NCI-H187 treated with DMSO at 0.1 percent for 48 hours (cell line): ENCODE measurements around the gene FCHO1.

Experiments used
- DNase-seq: peaks from one replicate; lab custom pipeline; 2025; lab: John Stamatoyannopoulos, UW

The FCHO1 gene

DNA sequence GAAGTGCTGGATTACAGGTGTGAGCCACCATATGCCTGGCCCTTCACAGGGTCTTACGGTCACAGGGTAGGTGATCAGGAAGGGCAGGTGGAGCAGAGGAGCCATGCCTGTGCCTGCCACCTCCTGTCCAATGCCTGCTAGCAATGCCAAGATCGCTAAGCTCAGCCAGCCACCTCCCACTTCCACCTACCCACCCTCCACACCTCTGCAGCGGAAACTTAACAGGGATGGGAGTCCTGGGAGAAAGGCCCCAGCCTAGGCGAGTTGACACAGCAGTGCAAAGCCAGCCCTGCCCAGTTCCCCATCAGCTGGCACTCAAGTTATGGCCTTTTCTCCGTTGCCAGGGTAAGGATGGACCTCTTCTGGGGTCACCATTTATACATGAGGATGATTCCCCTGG lies 15.9 kb upstream of the FCHO1 start:
- DNase-seq = no peak

DNA sequence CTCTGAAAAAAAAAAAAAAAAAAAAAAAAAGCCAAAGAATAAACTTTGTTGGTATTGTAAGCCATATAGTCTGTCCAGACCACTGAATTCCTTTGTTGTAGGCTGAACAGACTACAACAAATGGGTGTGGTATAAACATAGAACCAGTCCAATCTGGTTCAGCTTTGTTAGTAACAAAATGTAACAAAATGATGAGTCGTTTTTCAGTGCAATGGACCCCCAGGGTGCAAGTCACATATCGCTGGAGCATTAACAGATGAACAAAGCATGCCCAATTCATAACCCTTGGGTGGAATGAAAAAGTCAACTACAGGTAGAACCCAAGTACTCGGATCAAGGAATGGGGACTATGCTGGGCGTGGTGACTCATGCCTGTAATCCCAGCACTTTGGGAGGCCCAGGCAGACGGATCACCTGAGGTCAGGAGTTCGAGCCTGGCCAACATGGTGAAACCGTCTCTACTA lies 13.6 kb upstream of the FCHO1 start:
- no peak for DNase-seq

DNA sequence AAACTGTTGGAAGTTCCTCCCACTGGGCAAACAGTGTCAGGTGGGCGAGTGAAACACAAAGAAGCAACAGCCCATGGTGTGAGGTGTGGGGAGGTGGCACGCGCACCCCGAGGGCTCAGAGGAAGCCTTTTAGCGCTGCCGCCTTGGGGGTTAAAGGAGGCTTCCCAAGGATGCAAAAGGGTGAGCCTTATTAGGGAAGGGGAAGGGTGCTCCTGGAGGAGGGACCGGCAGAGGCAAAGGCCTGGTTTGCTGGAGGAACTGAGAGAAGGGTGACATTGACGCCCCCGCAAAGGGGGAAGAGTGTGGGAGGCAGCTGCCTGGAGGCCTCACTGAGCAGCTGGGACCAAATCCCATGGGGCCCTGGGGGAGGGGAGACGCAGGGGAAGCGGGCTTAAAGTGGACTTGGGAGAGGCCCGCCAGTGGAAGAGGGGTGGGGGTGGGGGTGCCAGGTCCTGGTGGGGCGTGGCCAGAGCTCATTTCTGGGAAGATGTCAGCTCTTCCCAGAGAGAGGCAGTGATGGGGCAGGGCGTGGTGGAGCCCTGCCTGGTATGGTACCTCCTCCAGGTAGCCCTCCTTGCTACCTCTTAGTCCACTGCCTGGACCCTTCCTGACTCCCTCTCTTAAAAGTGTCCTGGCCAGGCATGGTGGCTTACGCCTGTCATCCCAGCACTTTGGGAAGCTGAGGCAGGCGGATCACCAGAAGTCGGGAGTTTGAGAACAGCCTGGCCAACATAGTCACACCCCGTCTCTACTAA lies 12.0 kb upstream of the FCHO1 start:
- no peak for DNase-seq

DNA sequence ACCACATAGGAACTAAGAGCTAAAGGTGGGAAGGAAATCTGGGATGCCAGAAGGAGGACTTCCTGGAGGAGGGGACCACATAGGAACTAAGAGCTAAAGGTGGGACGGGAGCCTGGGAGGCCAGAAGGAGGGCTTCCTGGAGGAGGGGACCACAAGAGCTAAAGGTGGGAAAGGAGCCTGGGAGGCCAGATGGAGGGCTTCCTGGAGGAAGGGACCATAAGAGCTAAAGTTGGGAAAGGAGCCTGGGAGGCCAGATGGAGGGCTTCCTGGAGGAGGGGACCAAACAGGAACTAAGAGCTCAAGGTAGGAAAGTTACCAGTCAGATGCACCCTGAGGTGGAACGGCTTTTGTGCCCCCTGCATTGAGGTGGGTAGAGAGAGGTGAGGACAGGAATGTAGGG lies 9.8 kb upstream of the FCHO1 start:
- DNase-seq = no peak

DNA sequence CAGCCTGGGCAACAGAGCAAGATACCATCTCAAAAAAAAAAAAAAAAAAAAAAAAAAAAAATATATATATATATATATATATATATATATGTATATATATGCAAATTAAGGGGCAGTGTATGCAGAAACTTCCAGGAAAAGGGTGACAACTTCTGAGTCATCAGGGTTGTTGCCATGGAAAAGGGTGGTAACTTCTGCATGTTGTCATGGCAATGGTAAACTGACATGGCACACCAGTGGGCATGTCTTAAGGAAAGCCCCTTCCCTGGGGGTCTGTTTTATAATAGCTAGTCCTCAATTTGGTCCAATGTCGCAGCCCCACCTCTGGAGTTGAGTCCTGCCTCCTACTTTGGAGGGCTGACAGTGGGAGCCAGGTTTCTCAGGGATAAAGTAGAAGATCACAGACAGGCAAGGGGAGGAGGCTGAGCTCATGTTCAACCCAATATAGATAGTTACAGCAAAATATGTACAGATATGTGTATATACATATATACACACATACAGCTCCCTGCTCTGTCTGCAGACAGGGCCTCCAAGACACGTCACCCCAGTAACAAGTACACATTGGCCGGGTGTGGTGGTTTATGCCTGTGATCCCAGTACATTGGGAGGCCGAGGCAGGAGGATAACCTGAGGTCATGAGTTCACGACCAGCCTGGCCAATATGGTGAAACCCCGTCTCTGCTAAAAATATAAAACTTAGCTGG lies 7.2 kb upstream of the FCHO1 start:
- no peak for DNase-seq

DNA sequence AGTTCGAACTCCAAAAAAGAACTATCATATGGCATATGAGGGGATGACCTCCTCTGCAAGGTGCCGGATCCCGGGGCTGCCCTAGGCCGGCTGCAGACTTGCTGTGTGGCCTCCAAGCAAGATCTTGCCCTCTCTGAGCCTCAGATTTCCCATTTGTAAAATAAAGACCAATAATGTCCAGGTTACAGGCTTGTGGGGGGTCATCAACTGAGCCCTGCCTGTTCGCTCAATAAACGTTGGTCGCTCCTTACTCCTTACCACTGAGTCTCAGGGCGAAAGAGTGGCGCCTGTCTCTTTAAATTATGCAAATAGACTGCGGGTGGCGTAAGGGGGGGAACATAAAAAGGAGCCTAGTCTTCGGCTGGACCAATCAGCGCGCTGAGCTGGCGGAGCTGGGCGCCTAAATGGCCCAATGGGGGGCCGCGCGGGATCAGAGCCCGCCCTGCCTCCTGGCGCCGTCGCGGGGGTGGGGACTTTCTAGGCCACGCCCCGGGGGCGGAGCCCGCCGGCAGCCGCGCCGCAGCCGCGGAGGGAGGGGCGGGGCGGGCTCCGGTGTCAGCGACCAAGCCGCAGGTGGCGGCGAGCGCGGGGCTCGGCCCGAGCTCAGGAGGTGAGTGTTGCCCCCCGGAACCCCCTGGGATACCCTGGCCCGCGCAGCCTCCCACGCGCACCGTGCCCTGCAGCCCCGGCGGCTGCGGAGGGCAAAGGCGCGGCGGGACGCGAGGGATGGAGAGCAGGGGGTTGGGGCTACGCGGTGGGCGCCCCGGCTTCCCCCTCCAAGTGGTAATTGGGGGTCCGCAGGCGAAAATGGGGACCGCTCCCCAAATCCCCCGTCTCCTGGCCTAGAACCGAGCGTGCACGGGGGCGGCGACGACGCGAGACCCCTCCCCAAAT lies 3.8 kb upstream of the FCHO1 start:
- peak; percentile 10 for DNase-seq

DNA sequence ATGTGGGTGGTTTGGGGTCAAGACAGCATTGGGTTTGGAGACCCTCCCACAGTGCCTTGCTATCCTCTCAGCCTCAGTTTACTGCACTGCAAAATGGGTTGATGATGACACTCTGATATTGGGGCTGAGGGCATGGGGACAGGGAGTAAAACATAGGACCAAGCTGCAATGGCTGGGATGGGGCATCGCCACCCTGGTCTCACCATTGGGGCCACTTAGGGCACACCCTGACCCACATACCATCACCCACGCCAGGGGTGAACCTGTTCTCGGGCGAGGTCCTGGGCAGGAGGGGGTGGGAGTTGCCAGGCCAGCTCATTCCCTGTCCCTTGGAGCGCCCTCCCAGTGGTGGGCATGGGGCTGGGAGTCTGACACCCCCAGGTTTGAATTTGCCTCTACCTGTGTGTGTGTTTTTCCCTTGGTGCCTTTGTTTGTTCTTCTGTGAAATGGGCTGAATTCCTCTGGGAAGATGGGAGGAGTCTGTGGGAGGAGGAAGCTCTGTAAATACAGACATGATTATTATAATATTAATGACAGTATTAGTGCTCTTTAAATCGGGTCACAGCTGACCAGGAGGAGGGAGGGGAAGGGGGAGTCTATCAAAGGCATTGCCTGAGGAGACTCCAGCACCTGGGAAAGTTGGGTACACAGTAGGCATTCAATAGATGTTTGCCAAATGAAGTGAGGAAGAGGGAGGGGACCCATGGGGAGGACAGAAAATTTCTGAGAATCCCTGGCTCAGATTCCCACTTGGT lies 2.2 kb upstream of the FCHO1 start:
- no peak for DNase-seq

DNA sequence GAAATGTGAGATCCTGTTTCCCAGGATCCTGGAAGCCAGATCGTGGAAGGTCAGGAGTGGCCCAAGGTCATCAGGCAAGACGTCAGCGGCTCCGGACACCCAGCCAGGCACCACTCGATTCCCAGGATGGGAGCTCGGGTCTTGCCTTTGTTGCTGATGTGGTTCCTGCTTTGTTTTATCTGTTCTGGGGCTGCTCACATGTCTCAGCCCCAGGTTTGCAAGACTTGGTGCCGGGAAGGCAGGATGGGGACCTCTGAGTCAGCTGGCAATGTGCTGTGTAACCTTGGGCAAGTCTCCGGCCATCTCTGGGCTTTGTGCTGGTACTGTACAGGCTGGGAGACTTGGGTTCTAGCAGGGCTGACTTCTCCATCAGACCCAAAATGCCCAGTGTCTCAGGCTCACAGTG lies 1.4 kb upstream of the FCHO1 start:
- no peak for DNase-seq

DNA sequence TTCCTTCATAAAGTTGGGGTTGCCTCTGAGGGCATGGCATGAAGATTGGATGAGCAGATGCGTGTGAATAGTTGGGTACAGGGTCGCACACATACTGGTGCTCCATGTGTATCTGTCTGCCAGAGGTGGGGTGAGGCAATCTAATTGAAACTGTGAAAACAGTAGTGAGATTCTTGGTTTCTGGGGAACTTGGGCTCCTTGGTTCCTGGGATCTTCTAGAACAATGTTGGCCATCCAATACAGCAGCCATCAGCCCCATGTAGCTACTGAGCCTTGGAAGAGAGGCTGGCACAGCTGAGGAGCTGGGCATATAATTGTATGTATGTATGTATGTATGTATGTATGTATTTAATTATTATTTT lies 616 bp downstream of the FCHO1 start:
- DNase-seq = no peak

DNA sequence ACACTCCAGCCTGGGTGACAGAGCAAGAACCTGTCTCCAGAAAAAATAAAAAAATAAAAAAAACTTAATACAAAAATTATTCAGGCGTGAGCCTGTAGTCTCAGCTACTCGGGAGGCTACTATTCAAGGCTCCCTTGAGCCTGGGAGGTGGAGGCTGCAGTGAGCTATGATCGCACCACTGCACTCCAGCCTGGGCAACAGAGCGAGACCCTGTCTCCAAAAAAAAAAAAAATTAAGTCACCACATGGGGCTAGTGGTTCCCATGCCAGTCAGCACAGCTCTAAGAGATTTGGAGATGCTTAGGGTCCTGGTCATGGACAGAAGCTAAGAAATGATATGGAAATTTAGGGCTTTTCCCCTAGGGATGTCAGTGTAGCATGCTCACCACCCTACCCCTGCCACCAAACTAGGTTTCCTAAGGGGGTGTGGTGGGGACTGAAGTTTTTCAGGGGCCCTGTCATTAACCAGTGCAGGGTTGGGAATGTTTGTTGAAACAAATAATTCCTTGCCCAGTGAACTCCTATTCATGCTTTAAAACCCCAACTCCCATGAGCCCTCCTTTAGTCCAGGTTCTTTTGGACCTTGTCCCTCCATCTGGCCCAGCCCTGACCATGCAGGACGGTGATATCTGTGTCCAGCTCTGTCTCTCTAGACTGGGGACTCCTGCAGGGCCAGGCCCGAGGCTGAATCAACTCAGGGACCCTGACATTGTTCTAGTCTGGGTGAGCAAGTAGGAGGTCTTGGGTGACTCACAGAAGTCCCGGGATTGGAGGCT lies 1.8 kb downstream of the FCHO1 start:
- DNase-seq = no peak

DNA sequence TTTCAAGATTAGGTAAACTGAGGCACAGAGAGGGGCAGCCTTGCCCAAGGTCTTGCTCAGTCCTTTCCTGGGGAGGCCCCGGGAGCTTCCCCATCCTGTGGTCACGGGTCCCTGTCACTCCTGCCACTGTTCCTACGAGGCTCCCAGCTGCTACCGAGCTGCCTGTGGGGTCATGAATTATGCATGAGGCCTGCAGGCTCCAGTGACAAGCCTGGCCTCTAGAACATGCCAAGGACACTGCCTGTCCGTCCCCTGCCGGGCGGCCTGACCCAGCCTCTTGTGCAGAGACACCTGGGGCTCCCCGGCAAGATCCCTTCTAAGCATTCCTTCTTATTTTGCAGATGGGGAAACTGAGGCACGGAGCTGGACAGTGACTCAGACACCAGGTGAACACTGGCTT lies 2.7 kb downstream of the FCHO1 start:
- DNase-seq = no peak

DNA sequence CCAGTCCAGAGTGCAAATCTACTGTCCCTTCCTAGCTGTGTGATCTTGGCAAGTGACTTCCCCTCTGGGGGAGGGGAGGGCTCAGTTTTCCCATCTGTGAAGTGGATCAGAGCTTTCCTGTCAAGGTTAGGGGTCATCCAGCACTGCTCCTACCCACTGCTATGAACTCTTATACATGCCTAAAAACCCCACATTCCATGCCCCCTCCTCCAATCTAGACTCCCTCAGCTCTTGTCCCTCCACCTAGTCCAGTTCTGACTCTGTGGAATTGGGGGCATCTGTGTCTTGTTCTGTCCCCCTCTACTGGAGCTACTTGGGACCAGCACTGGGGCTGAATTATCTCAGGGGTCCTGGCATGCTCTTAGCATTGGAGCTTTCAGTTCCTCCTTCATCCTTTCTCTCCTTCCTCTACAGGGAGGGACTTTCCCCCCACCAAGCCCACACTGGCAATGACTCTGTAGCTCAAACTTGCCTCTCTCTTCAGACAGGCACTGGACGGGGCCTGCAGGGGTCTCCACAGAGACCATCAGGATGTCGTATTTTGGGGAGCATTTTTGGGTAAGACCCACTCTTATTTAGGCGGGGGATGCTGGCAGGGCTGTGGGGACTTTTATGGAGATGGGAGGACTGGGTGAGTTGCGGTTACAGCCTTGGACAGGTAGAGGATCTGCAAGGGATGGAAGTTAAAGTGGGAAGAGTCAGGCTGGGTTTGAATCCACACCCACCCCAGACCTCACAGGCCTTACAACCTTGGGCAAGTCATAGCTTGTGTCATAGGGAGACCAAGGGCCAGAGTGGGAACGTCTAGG lies 3.6 kb downstream of the FCHO1 start:
- no peak for DNase-seq

DNA sequence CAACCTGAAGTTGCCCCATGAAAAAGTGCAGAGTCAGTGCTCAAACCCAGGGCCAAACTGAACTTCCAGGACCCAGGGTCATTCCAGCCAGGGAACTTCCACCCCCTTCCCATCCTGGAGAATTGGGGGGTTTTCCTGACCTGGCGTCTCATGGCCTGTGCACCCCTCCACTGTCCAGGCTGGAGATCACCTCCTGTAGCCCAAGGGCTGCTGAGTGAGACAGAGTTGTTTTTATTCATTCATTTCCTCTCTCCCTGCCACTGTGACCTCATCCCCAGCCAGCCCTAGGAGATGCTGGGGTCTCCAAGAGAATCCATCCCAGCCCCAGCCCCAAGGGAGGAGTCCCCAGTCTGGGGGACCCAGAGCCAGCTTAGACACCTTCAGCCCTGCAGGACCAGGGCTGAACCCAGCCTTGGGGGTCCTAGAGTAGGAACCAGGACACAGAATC lies 4.2 kb downstream of the FCHO1 start:
- no peak for DNase-seq

DNA sequence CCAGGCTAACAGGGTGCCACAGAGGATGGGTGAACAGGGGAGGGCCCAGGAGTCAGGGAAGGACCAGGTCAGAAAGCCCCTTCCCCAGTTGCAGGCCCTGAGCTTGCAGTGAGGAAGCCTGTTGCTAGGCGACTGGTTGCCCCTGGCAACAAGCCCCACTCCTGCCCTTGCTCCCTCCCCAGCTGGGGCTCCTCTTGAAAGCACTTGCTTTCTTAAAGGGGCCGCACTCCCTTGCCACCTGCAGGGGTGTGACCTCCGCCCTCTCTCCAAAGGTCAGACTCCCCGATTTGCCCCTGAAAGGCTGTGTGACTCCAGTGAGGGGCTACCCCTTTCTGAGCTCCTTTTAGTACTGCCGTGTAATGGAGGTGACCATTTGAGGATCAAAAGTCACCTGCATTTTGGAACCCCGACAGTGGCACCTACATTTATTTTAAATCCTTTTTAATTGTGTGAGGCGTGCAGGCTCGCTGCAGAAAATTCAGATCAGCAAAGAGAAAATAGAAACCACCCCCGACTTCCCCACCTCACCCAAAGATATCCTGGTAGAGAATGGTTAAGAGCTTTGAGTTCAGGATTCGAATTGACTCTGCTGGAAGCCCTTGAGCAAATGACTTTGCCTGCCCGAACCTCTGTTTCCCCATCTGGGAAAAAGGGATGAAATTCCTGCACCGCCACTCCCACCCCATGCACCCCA lies 4.8 kb downstream of the FCHO1 start:
- DNase-seq = no peak

DNA sequence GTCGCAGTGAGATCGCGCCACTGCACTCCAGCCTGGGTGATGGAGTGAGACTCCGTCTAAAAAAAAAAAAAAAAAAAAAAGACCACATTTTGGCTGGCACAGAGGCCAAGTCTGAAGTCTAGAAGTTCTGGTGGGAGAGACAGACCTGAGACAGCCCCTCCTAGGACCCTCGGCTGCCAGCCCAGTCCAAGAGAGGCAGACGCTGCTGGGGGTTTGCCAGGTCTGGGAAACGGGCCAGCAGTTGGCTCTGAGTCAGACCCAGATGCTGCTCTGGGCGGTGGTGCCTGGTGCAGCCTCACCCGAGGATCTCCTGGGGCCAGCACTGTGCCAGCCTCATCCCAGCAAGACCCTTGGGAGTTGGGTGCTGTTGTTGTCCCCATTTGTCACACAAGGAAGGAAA lies 5.8 kb downstream of the FCHO1 start:
- DNase-seq = no peak

DNA sequence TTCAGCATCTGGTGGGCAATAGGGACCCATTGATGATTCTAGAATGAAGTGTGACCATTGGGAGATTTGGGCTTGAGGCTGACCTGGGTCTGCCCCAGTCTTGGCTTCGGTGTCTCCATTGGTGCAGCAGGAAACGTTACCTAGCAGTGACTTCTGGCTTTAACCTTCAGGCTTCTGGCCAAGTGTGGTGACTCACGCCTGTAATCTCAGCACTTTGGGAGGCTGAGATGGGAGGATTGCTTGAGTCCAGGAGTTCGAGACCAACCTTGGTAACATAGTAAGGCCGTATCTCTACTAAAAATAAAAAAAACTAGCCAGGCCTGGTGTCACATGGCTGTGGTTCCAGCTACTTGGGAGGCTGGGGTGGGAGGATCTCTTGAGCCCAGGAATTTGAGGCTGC lies 7.2 kb downstream of the FCHO1 start:
- no peak for DNase-seq

DNA sequence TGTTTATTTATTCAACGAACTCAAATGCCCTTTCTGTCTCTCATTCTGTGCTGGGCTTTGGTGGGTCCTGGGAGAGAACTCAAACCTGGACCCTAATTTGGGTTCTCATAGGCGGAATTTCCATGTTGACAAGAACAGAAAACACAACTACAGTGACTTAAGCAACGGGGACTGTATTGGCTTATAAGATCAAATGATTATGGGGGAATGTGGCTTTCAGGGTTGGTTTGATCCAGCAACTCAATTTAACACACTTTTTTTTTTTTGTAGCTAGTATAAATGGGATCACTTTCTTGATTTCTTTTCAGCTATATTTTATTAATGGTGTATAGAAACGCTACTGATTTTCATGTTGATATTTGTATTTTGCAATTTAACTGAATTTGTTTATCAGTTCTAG lies 9.9 kb downstream of the FCHO1 start:
- DNase-seq = no peak

DNA sequence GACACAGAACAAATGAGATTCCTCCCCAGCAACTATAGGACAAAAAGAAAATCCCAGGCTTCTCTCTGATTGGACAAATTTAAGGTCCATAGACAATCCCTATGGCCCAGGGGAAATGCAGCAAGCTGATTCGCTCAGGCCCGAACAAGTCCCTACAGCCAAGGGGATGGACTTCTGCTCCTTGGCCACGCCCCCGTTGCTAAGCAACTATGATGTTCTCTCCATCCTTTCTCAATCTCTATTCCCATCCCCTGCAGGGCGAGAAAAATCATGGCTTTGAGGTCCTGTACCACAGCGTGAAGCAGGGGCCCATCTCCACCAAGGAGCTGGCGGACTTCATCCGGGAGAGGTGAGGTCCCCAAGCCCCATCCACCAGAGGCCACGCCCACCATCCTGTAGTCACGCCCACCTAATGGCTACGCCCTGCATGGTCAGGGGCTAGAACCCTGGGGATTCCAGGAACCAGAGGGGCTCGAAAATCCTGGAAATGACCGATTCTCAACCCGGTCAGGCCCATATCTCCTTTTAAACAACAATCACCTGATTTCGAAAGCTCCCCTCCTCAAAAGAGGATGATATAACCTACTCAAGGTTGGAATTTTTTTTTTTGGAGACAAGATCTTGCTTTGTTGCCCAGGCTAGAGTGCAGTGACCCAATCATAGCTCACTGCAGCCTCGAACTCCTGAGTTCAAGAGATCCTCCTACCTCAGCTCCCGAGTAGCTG lies 11.4 kb downstream of the FCHO1 start:
- DNase-seq = no peak

DNA sequence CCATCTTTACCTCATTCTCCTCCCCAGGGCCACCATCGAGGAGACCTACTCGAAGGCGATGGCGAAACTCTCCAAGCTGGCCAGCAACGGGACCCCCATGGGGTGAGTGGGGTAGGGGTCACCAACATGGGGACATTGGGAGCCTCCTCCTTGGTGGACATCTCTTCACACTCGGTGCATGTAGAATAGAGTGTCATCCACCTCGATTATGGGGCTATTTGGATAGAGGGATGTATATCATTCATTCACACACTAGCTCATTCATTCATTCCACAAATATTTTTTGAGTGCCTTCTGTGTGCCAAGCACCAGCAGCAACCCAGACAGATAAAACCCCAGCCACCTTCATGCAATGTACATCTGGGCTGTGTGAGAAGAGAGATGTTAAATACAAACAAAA lies 13.1 kb downstream of the FCHO1 start:
- DNase-seq = no peak
